ENCODE data around the gene SCAMP3.
"Not testable (repeated sequence)": the region's sequence is repeated elsewhere in the genome, so short reads cannot be mapped to it uniquely, and the experiment has no call there.

SCAMP3 gene

GRCh38 chr1:155254228-155254713 lies 7.9 kb downstream of the SCAMP3 start:
- DNase-seq = no peak

- DNase-seq = no peak
Measured at GRCh38 chr1:155253797-155254196, 8.4 kb downstream of the SCAMP3 start.

- no peak for DNase-seq
Measured at GRCh38 chr1:155253208-155253607, 9.0 kb downstream of the SCAMP3 start.

GRCh38 chr1:155251566-155251965 lies 10.6 kb downstream of the SCAMP3 start:
- DNase-seq = no peak

GRCh38 chr1:155250633-155251449 lies 11.3 kb downstream of the SCAMP3 start:
- DNase-seq = peak; percentile 95

GRCh38 chr1:155250246-155250632 lies 11.9 kb downstream of the SCAMP3 start:
- peak; percentile 41 for DNase-seq

- DNase-seq = no peak
Measured at GRCh38 chr1:155247667-155248553, 14.2 kb downstream of the SCAMP3 start.

GRCh38 chr1:155246796-155247195 lies 15.4 kb downstream of the SCAMP3 start:
- not testable (repeated sequence) for DNase-seq

- no peak for DNase-seq
Measured at GRCh38 chr1:155245163-155245524, 17.0 kb downstream of the SCAMP3 start.

- peak; percentile 99 for DNase-seq
Measured at GRCh38 chr1:155244368-155245162, 17.6 kb downstream of the SCAMP3 start.

- no peak for DNase-seq
Measured at GRCh38 chr1:155242805-155243358, 19.3 kb downstream of the SCAMP3 start.

- no peak for DNase-seq
Measured at GRCh38 chr1:155241841-155242264, 20.3 kb downstream of the SCAMP3 start.

- DNase-seq = peak; percentile 86
Measured at GRCh38 chr1:155241069-155241679, 21.0 kb downstream of the SCAMP3 start.

GRCh38 chr1:155236451-155236850 lies 25.7 kb downstream of the SCAMP3 start:
- DNase-seq = no peak

- not testable (repeated sequence) for DNase-seq
Measured at GRCh38 chr1:155235375-155235774, 26.8 kb downstream of the SCAMP3 start.

- DNase-seq = not testable (repeated sequence)
Measured at GRCh38 chr1:155233502-155233901, 28.7 kb downstream of the SCAMP3 start.

- DNase-seq = peak; percentile 94
Measured at GRCh38 chr1:155232001-155232978, 29.9 kb downstream of the SCAMP3 start.

- DNase-seq = not testable (repeated sequence)
Measured at GRCh38 chr1:155231302-155231701, 30.9 kb downstream of the SCAMP3 start.

- DNase-seq = no peak
Measured at GRCh38 chr1:155228096-155228427, 34.1 kb downstream of the SCAMP3 start.

- peak; percentile 100 for DNase-seq
Measured at GRCh38 chr1:155227261-155228095, 34.7 kb downstream of the SCAMP3 start.

All from femur (tissue), 1 donor.